SH-SY5Y (cell line): ENCODE results near the gene ADARB1.

Experiments
- GATA2 ChIP-seq: IDR thresholded peaks from 2 replicates; pipeline ENCODE4 v1.6.1; 2011; ENCODE audit warnings: mild to moderate bottlenecking, low read depth, low read length
- GATA3 ChIP-seq: IDR thresholded peaks from 2 replicates; pipeline ENCODE4 v1.6.1; 2011; ENCODE audit warnings: low read depth, mild to moderate bottlenecking, low read length, moderate library complexity

DNA sequence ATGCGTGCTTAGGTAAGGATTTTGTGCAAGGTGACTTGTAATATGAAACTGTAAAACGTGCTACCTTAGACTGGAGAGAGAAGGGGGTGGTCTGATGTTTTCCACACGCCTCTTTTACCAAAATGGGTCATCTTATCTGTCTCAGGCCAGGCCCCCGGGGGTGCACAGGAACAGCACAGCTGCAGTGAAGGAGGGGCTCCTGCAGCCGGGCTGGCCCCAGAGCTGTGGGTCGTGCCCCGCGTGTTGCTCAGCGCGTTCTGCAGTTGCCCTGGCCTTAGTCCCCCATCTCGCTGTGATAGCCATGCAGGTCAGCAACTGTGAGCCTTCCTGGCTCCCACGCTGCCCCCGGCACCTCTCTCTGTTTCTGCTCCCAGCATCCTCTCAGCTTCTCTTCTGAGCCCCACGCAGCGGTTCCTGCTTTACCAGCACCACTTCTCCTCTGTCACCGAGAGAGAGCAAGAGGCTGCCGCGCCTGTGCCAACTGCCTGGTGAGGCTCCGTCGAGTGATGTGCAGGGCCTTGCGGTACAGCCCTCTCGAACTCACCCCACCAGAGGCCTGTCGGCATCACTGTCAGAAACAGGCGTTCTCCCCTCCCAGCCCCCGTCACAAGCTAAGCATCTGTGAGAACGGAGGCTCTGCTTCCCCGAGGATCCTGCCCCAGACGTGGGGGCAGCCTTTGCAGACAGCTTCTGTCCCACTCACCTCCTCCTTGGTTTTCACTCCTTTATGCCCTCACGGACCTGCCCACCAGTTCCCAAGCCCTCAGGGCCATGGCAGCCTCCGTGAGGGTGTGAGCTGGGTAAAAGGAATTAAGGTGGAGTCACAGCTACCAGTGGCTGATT is 73.3 kb downstream of the ADARB1 start:
- TF ChIP-seq GATA2 (peak; percentile 48; the same call in 1 of the 2 replicates), GATA3 (no peak)
